Measurements from ENCODE around the gene PMPCA. TPM values are rescaled to one million over a fixed set of nuclear protein-coding genes. Genes with fewer than 3 reads are reported as not detected.

PMPCA gene
- total RNA-seq, 1 donor, result 36.7 TPM

DNA sequence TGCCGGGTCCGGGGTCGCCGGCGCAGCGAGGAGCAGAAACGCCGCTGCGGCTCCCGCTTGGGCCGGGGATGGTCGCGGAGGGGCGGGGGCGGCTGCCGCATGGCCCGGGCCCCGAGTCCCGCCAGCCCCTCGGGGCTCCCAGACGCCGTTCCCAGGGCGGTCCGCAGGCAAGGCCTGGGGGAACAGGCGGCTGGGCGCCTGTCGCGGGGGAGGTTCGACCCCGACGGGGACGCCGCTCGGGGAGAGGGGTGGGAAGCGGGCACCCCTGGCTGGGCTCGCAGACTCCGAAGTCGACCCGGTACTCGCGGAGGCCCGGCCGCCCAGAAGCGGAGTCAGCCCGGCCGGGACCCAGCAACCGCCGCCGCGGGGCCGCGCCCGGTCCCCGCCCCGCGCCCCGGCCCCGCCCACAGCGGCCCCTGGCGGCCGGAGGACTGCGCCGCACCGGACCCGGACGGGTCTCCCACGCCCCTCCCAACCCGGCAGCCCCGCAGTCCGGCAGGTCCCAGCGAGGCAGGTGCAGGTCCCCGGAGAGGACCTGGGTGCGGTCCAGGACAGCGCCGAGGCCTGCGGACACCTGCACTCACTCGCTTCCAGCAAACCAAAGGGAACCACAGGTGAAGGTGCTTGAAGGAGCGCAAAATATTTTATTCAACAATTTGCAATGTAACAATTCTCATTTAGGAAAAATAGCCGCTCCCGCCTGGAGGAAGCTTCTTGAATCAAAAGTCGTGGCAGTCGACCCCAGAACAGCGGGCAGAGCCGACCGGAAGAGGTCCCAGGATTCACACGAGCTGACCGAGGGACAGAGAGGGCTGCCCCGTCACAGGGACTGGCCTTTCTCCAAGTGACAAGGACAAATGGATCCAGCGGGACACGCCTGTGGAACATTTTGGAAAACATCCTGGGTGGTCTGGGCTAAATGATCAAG, 29.3 kb downstream of the PMPCA start, which contains the start of gene INPP5E:
TSS of gene INPP5E (minus strand) at position 365 of the 928 bp plus-strand sequence. CDS start 426 bp downstream, outside the sequence.
- H3K4me3 ChIP-seq (ENCODE audit: low read depth, low read length), result peak within 1 kb of the TSS; percentile 79
- peak; percentile 64 for DNase-seq (ENCODE audit: low read depth)
- TF ChIP-seq, protein P1, sequence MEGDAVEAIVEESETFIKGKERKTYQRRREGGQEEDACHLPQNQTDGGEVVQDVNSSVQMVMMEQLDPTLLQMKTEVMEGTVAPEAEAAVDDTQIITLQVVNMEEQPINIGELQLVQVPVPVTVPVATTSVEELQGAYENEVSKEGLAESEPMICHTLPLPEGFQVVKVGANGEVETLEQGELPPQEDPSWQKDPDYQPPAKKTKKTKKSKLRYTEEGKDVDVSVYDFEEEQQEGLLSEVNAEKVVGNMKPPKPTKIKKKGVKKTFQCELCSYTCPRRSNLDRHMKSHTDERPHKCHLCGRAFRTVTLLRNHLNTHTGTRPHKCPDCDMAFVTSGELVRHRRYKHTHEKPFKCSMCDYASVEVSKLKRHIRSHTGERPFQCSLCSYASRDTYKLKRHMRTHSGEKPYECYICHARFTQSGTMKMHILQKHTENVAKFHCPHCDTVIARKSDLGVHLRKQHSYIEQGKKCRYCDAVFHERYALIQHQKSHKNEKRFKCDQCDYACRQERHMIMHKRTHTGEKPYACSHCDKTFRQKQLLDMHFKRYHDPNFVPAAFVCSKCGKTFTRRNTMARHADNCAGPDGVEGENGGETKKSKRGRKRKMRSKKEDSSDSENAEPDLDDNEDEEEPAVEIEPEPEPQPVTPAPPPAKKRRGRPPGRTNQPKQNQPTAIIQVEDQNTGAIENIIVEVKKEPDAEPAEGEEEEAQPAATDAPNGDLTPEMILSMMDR (IDR thresholded peaks at IDR 0.05; ENCODE audit: insufficient read depth, low read length), result peak; percentile 57

DNA sequence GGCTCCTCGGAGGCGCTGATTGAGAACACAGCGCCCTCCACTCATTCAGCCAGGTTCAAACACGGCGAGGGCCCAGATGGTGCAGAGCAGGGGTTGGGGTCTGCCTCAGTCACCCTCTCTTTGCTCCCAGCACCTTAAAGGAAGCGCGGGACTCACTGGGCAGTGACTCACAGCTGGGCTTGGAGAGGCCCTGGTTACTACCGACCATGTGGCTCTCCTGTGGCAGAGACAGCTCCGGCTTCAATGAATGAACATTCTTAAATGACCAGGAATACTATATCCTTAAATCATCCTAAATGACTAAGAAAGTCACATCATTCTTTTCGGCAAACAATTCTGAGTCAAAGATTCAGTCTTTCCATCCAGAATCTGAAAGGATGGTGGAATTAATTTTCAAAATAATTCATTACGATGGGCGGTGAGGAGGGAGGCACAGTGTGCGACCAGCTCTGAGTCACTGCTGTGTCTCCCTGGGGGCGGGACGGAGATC, 30.8 kb downstream of the PMPCA start:
- TF ChIP-seq, protein P1 (IDR thresholded peaks at IDR 0.05; ENCODE audit: insufficient read depth, low read length), result no peak
- DNase-seq (ENCODE audit: low read depth), result no peak

DNA sequence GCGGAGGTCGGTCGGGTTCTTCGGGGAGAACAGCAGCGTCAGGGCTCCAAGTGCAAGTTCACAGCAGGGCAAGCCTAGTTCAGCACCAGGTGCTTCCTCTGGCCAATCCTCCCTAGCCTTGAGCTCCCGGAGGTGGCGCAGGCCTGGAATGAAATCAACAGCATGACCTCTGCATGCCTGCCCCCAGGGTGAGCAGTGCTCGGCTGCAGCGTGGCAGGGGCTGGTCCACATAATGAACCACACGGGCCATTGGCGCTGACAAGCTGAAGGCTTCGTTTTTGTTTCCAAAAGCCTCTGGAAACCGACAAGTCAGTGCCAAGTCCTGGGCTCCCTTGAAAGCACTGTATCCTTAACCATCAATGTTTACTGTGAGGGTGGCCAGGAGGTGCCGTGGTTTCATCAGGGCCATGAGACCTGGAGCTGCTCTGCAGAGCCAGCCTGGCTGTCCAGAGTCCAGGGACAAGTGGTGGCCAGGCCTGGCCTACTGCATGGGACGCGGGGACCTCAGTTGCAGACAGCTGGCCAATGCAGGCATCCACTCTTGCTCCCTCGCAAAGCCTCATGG, 31.3 kb downstream of the PMPCA start:
- TF ChIP-seq, protein P1 (IDR thresholded peaks at IDR 0.05; ENCODE audit: insufficient read depth, low read length), result no peak
- no peak for DNase-seq (ENCODE audit: low read depth)
- H3K4me3 ChIP-seq (ENCODE audit: low read depth, low read length), result no peak overlapping the region

More for the DNA sequence above, 30.8 kb downstream of the PMPCA start:
- no peak overlapping the region for H3K4me3 ChIP-seq (ENCODE audit: low read depth, low read length)

DNA sequence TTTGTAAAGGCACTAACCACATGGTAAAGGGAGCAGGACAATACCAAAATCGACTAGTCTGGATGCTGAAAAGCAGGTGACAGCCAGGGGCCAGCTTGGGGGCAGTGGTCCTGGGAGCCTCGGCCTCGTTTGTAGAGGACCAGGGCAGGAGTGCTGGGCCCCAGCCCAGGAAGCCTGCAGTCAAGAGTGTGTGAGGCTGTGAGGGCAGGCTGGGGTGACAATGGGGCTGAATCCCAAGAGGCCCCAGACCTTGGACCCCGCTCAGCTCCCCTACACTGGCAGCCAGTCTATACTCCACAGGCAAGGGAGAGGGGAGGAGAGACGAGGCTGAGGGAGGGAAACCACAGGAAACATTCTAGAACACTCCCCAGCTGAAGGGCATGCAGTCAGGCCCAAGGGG, 31.8 kb downstream of the PMPCA start:
- no peak for DNase-seq (ENCODE audit: low read depth)
- TF ChIP-seq, protein P1 (IDR thresholded peaks at IDR 0.05; ENCODE audit: insufficient read depth, low read length), result no peak
- H3K4me3 ChIP-seq (ENCODE audit: low read depth, low read length), result no peak overlapping the region

DNA sequence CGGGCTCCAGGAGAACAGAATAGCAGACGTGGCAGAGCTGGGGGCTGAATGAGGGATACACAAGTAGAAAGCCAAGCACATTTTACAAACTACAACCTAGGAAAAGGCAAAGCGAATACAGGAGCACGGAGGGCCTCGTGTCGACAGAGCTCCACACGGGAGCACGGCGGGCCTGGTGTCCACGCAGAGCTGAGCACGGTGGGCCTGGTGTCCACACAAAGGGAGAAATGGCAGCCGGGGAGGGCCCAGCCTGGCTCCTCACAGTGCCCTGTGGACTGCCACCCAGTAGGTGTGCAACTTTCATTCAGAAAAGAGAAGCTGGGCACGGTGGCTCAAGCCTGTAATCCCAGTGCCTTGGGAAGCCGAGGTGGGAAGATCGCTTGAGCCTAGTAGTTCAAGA, 32.6 kb downstream of the PMPCA start:
- H3K4me3 ChIP-seq (ENCODE audit: low read depth, low read length), result no peak overlapping the region
- TF ChIP-seq, protein P1 (IDR thresholded peaks at IDR 0.05; ENCODE audit: insufficient read depth, low read length), result no peak
- no peak for DNase-seq (ENCODE audit: low read depth)

DNA sequence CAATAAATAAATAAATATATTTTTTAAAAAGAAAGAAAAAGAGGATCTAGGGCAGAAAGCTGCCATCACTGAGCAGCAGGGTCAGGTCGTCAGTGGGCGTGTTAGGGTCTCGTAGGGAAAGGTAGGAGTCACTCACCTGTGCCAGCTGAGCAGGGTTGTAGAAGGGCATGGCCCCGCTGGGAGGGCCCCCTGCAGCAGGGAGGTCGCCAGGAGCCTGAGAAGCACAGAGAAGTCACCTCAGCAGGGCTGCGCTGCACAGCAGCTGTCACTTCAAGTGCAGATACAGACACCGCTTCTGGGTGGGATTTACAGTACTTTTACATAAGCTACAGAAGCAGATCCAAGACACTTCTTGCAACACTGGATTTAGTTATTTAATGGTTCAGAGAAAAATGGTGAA, 33.2 kb downstream of the PMPCA start:
- no peak for DNase-seq (ENCODE audit: low read depth)
- no peak overlapping the region for H3K4me3 ChIP-seq (ENCODE audit: low read depth, low read length)
- TF ChIP-seq, protein P1 (IDR thresholded peaks at IDR 0.05; ENCODE audit: insufficient read depth, low read length), result no peak
